GM12865 (cell line): Measurements from ENCODE around the gene EXD2.

Experiments
- DNase-seq: peaks from one replicate; pipeline ENCODE4 v3.0.0; 2010; ENCODE audit warnings: low read depth
- H3K4me3 ChIP-seq: 2 replicates; pipeline ENCODE4 v1.5.1; 2011; ENCODE audit warnings: mild to moderate bottlenecking, low read depth, low read length, control low read depth
- CTCF ChIP-seq: IDR thresholded peaks from 2 replicates; pipeline ENCODE4 v1.5.1; 2011; ENCODE audit warnings: low read length, control low read depth, low read depth, inconsistent platforms; ENCODE audit not compliant: insufficient read depth; ENCODE audit errors: missing control alignments

EXD2 gene

GRCh38 chr14:69261761-69262331 is 70.5 kb downstream of the EXD2 start:
- DNase-seq: no peak
- no peak for TF ChIP-seq CTCF
- no peak overlapping the region for H3K4me3 ChIP-seq

- DNase-seq: no peak
- TF ChIP-seq CTCF: no peak
- no peak overlapping the region for H3K4me3 ChIP-seq
These were observed 71.2 kb downstream of the EXD2 start for GRCh38 chr14:69262516-69262915.

GRCh38 chr14:69263364-69263763 is 72.1 kb downstream of the EXD2 start:
- H3K4me3 ChIP-seq: no peak overlapping the region
- no peak for DNase-seq
- TF ChIP-seq CTCF: no peak

GRCh38 chr14:69263771-69264170 is 72.5 kb downstream of the EXD2 start:
- DNase-seq: no peak
- TF ChIP-seq CTCF: no peak
- H3K4me3 ChIP-seq: no peak overlapping the region

- no peak for DNase-seq
These were observed 75.5 kb downstream of the EXD2 start for GRCh38 chr14:69266572-69267345.

GRCh38 chr14:69267492-69267891 is 76.2 kb downstream of the EXD2 start:
- TF ChIP-seq CTCF: no peak
- DNase-seq: no peak
- H3K4me3 ChIP-seq: no peak overlapping the region

More at GRCh38 chr14:69266572-69267345, 75.5 kb downstream of the EXD2 start:
- no peak for TF ChIP-seq CTCF
- H3K4me3 ChIP-seq: no peak overlapping the region
